ENCODE results near the gene NAA20.

DNA sequence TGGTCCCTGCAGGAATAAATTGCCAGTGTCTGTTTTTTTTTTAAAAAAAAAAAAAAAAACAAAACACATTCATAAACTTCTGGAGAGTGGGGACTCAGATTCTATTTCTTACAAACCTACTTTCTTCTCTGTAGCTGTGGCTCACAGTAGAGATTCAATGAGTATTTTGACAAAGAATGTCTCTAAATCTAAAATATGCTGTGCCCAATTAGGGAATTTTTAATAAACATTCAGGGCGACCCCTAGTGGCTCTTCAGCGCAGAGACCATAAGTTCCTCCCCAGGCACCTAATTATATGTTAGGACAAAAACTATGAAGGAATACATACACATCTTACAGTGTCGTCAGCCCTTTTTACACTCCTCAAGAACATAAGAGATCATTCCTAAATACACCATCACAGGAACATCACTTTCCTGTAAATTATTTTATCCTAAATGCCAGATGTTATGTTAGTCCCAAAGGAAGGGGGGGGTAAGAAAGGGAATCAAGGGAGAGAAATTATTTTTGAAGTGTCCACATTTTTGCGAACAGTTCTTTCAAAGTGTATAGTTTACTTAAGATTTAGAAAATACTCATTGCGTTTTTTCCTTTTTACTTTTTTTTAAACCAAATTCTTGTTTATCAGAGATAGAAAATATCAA lies 21.8 kb upstream of the NAA20 start:
- TF ChIP-seq, protein P1, sequence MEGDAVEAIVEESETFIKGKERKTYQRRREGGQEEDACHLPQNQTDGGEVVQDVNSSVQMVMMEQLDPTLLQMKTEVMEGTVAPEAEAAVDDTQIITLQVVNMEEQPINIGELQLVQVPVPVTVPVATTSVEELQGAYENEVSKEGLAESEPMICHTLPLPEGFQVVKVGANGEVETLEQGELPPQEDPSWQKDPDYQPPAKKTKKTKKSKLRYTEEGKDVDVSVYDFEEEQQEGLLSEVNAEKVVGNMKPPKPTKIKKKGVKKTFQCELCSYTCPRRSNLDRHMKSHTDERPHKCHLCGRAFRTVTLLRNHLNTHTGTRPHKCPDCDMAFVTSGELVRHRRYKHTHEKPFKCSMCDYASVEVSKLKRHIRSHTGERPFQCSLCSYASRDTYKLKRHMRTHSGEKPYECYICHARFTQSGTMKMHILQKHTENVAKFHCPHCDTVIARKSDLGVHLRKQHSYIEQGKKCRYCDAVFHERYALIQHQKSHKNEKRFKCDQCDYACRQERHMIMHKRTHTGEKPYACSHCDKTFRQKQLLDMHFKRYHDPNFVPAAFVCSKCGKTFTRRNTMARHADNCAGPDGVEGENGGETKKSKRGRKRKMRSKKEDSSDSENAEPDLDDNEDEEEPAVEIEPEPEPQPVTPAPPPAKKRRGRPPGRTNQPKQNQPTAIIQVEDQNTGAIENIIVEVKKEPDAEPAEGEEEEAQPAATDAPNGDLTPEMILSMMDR (IDR thresholded peaks at IDR 0.05): peak; percentile 49 to 83 (median 72)
- TF ChIP-seq POLR2A (IDR thresholded peaks at IDR 0.05): no peak
- TF ChIP-seq EP300 (IDR thresholded peaks at IDR 0.05): no peak
